Nephron (organoid): ENCODE data around the gene CSTF3.
"Not testable (repeated sequence)": the region's sequence is repeated elsewhere in the genome, so short reads cannot be mapped to it uniquely, and the experiment has no call there.

ENCODE experiments used
- H3K27ac Mint-ChIP-seq, 3 experiments: 2 replicates each; pipeline ENCODE4 v1.8.0; 2020; ENCODE audit warnings: mixed read lengths in 3 of 3, mild to moderate bottlenecking in 2 of 3, moderate library complexity in 1 of 3
- H3K27me3 Mint-ChIP-seq: 2 replicates; pipeline ENCODE4 v1.8.0; 2021; ENCODE audit warnings: low read depth, mild to moderate bottlenecking, moderate library complexity, mixed read lengths
- H3K36me3 Mint-ChIP-seq: 2 replicates; pipeline ENCODE4 v1.8.0; 2020; ENCODE audit warnings: low read depth, mixed read lengths
- H3K4me1 Mint-ChIP-seq: 2 replicates; pipeline ENCODE4 v1.8.0; 2020; ENCODE audit warnings: mixed read lengths
- H3K4me3 Mint-ChIP-seq, 3 experiments: 2 replicates each; pipeline ENCODE4 v1.8.0; 2020; ENCODE audit warnings: mild to moderate bottlenecking in 3 of 3, mixed read lengths in 3 of 3, moderate library complexity in 2 of 3
- H3K9me3 Mint-ChIP-seq: 2 replicates; pipeline ENCODE4 v1.8.0; 2020; ENCODE audit warnings: mixed read lengths
- CTCF ChIP-seq, 3 experiments: fragments of 200-600 bp; sonication (generic); IDR thresholded peaks; one replicate each; pipeline ENCODE4 v1.5.0; 2021; ENCODE audit warnings: antibody characterized with exemption in 3 of 3; ENCODE audit not compliant: unreplicated experiment in 3 of 3

The CSTF3 gene

GRCh38 chr11:33062137-33062536, 99.1 kb downstream of the CSTF3 start:
- H3K9me3 Mint-ChIP-seq: no peaks in the 10 kb centered on the region
- peaks cover 44% of the 10 kb centered on the region for H3K36me3 Mint-ChIP-seq
- no peak overlapping the region for H3K4me3 Mint-ChIP-seq
- H3K27me3 Mint-ChIP-seq: peaks cover 3% of the 10 kb centered on the region
- no peak overlapping the region for H3K27ac Mint-ChIP-seq
- peaks cover 31% of the 10 kb centered on the region for H3K4me1 Mint-ChIP-seq
- TF ChIP-seq CTCF (IDR thresholded peaks at IDR 0.05; ENCODE audit: unreplicated experiment in 3 of 3): no peak

DNA sequence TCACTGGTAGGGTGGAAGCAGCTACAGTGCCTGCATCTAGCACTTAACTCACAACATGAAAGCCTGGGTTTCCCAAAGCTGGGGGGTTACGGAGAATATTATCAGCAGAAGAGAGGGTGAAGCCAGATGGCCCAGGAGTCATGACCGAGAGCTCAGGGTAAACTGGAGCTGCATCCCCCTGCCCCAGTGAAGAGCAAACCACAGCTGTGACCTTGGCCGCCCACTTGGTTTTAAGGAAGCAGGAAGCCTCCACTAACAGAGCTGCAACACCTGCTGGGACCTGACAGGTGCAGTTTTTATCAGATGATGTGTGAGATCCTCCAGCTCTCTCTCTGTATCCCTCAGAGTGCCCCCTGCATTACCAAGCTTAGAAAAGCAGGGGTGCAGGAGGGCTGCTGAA, 101.0 kb downstream of the CSTF3 start:
- Mint-ChIP-seq H3K9me3 (no peaks in the 10 kb centered on the region), H3K27ac (no peak overlapping the region), H3K27me3 (peaks cover 3% of the 10 kb centered on the region), H3K36me3 (peaks cover 36% of the 10 kb centered on the region), H3K4me3 (no peak overlapping the region), H3K4me1 (peaks cover 32% of the 10 kb centered on the region)
- no peak for TF ChIP-seq CTCF (IDR thresholded peaks at IDR 0.05; ENCODE audit: unreplicated experiment in 3 of 3)

GRCh38 chr11:33059331-33060007, 101.8 kb downstream of the CSTF3 start:
- H3K4me1 Mint-ChIP-seq: peaks cover 34% of the 10 kb centered on the region
- peak overlapping the region in 1 of 3 experiments; percentile 1 for H3K27ac Mint-ChIP-seq
- TF ChIP-seq CTCF (IDR thresholded peaks at IDR 0.05; ENCODE audit: unreplicated experiment in 3 of 3): no peak
- peaks cover 3% of the 10 kb centered on the region for H3K27me3 Mint-ChIP-seq
- no peak overlapping the region for H3K4me3 Mint-ChIP-seq
- H3K36me3 Mint-ChIP-seq: peaks cover 36% of the 10 kb centered on the region
- no peaks in the 10 kb centered on the region for H3K9me3 Mint-ChIP-seq

DNA sequence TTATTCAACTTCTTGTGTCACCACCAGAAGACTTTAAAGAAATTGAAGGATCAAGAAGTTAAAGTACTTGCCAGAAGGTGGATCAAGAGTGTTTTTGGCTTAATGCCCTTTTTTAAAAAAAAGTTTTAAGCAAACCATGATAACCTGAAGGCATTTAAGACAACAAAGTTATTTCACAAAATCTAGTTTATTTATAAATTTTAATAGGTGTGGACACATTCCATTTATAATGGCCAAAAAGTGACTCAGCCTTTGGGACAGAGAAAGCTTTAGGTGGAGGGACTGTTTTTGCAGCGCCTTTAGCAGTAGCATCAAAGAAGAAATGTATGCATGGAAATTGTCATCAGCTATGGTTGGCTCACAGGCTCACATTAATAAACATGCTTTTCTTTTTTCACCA, 104.0 kb downstream of the CSTF3 start:
- Mint-ChIP-seq H3K27ac (no peak overlapping the region), H3K36me3 (peaks cover 25% of the 10 kb centered on the region), H3K4me1 (peaks cover 20% of the 10 kb centered on the region), H3K9me3 (no peaks in the 10 kb centered on the region), H3K27me3 (no peaks in the 10 kb centered on the region), H3K4me3 (no peak overlapping the region)
- TF ChIP-seq CTCF (IDR thresholded peaks at IDR 0.05; ENCODE audit: unreplicated experiment in 3 of 3): no peak

DNA sequence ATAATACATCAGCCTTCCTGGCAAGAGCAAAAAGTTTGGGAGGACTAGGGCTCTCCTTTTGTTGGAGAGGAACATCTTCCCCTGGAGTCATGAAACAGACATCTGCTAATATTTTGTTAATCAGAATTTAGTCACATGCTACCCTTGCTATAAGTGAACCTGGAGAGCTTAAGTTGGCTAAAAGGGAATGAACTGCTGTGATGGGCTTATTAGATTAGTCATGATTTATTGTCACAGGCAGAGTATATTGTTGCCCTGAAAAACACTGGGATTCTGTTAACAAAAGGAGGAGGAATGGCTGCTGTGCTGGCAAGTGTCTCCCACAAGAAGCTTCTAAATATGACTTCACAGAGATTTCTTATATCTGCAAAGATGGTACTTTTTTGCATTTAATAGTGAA, 105.9 kb downstream of the CSTF3 start:
- no peaks in the 10 kb centered on the region for H3K9me3 Mint-ChIP-seq
- TF ChIP-seq CTCF (IDR thresholded peaks at IDR 0.05; ENCODE audit: unreplicated experiment in 3 of 3): no peak
- H3K36me3 Mint-ChIP-seq: peaks cover 20% of the 10 kb centered on the region
- no peak overlapping the region for H3K27ac Mint-ChIP-seq
- peaks cover 17% of the 10 kb centered on the region for H3K4me1 Mint-ChIP-seq
- H3K4me3 Mint-ChIP-seq: no peak overlapping the region
- H3K27me3 Mint-ChIP-seq: no peaks in the 10 kb centered on the region

- H3K4me3 Mint-ChIP-seq: no peak overlapping the region
These were observed 109.0 kb downstream of the CSTF3 start for GRCh38 chr11:33052231-33052630.

GRCh38 chr11:33049565-33050408, 111.5 kb downstream of the CSTF3 start:
- H3K4me3 Mint-ChIP-seq, H3K9me3 Mint-ChIP-seq, H3K27me3 Mint-ChIP-seq, H3K4me1 Mint-ChIP-seq: not testable (repeated sequence)
- Mint-ChIP-seq H3K36me3 (peaks cover 35% of the 10 kb centered on the region), H3K27ac (peak overlapping the region; percentile 35 to 63 (median 62))

More at GRCh38 chr11:33052231-33052630, 109.0 kb downstream of the CSTF3 start:
- H3K36me3 Mint-ChIP-seq: peaks cover 18% of the 10 kb centered on the region
- no peaks in the 10 kb centered on the region for H3K27me3 Mint-ChIP-seq
- H3K4me1 Mint-ChIP-seq: peaks cover 6% of the 10 kb centered on the region
- TF ChIP-seq CTCF (IDR thresholded peaks at IDR 0.05; ENCODE audit: unreplicated experiment in 3 of 3): no peak
- H3K27ac Mint-ChIP-seq: no peak overlapping the region
- H3K9me3 Mint-ChIP-seq: no peaks in the 10 kb centered on the region

GRCh38 chr11:33048701-33049100, 112.6 kb downstream of the CSTF3 start:
- H3K27ac Mint-ChIP-seq, H3K4me3 Mint-ChIP-seq, H3K9me3 Mint-ChIP-seq, H3K27me3 Mint-ChIP-seq, H3K4me1 Mint-ChIP-seq: not testable (repeated sequence)
- H3K36me3 Mint-ChIP-seq: peaks cover 46% of the 10 kb centered on the region
